GM21619 (cell line): Measurements from ENCODE around the gene CPA5.
"Not testable (repeated sequence)": the region's sequence is repeated elsewhere in the genome, so short reads cannot be mapped to it uniquely, and the experiment has no call there.

Experiments
- ATAC-seq: cut with Tn5 transposase; IDR thresholded peaks from one replicate; pipeline ENCODE4 v1.9.1; 2021; ENCODE audit not compliant: unreplicated experiment

The CPA5 gene

GRCh38 chr7:130374507-130374906 is 29.9 kb downstream of the CPA5 start:
- no peak for ATAC-seq

GRCh38 chr7:130376461-130376860 is 31.8 kb downstream of the CPA5 start:
- ATAC-seq, result not testable (repeated sequence)

- ATAC-seq, result no peak
Measured at GRCh38 chr7:130377178-130377577, 32.6 kb downstream of the CPA5 start.

- ATAC-seq, result no peak
Measured at GRCh38 chr7:130379019-130379418, 34.4 kb downstream of the CPA5 start.

- no peak for ATAC-seq
Measured at GRCh38 chr7:130379532-130379920, 34.9 kb downstream of the CPA5 start.

- no peak for ATAC-seq
Measured at GRCh38 chr7:130379921-130380860, 35.6 kb downstream of the CPA5 start, which contains the start of gene CPA1. TSS of gene CPA1 (plus strand) at chr7:130380494. CDS start at chr7:130380521, 27 bp downstream.

- no peak for ATAC-seq
Measured at GRCh38 chr7:130380861-130381455, 36.3 kb downstream of the CPA5 start.

GRCh38 chr7:130381468-130382312 is 37.1 kb downstream of the CPA5 start:
- no peak for ATAC-seq

GRCh38 chr7:130383187-130383980 is 38.8 kb downstream of the CPA5 start:
- no peak for ATAC-seq

- no peak for ATAC-seq
Measured at GRCh38 chr7:130384371-130384801, 39.8 kb downstream of the CPA5 start.

- ATAC-seq, result no peak
Measured at GRCh38 chr7:130384841-130385599, 40.4 kb downstream of the CPA5 start.

- no peak for ATAC-seq
Measured at GRCh38 chr7:130385600-130386066, 41.0 kb downstream of the CPA5 start.

GRCh38 chr7:130386876-130387275 is 42.3 kb downstream of the CPA5 start:
- ATAC-seq, result no peak

- ATAC-seq, result no peak
Measured at GRCh38 chr7:130387306-130387627, 42.7 kb downstream of the CPA5 start.

- ATAC-seq, result no peak
Measured at GRCh38 chr7:130387628-130388403, 43.2 kb downstream of the CPA5 start.

- no peak for ATAC-seq
Measured at GRCh38 chr7:130388671-130389070, 44.1 kb downstream of the CPA5 start.

GRCh38 chr7:130390486-130390885 is 45.9 kb downstream of the CPA5 start:
- no peak for ATAC-seq

GRCh38 chr7:130393101-130393561 is 48.5 kb downstream of the CPA5 start:
- ATAC-seq, result no peak
